ENCODE data around the gene CHCHD6. TPM values are rescaled to one million over a fixed set of nuclear protein-coding genes. Genes with fewer than 3 reads are reported as not detected.

CHCHD6 gene
- polyA plus RNA-seq, 4 donors: 2.2 to 15.0 (median 7.4) TPM

DNA sequence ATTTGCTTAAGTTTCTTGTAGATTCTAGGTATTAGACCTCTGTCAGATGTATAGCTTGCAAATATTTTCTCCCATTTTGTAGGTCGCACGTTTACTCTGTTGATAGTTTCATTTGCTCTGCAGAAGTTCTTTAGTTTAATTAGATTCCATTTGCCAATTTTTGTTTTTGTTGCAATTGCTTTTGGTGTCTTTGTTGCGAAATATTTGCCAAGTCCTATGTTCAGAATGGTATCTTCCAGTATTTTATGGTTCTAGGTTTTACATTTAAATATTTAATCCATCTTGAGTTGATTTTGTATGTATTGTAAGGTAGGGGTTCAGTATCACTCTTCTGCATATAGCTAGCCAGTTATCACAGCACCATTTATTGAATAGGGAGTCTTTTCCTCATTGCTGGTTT lies 64.9 kb downstream of the CHCHD6 start:
- 91 to 95% (median 92%) methylated on average over 3 of the region's 3 CpGs for WGBS, 3 donors
- H3K9me3 ChIP-seq (ENCODE audit: control insufficient read depth in 2 of 2, insufficient read depth in 1 of 2, low read depth in 1 of 2, low read length in 1 of 2): no peaks in the 10 kb centered on the region
- no peaks in the 10 kb centered on the region for H3K4me1 ChIP-seq (ENCODE audit: control insufficient read depth in 3 of 3, insufficient read depth in 2 of 3, low read depth in 1 of 3, low read length in 2 of 3)
- H3K27ac ChIP-seq (ENCODE audit: low read depth in 1 of 3, low read length in 2 of 3): no peak overlapping the region
- H3K4me3 ChIP-seq (ENCODE audit: low read depth in 1 of 3, low read length in 3 of 3): no peak overlapping the region
- no peaks in the 10 kb centered on the region for H3K27me3 ChIP-seq (ENCODE audit: control insufficient read depth in 3 of 3, insufficient read depth in 3 of 3, low read length in 3 of 3)
- H3K36me3 ChIP-seq (ENCODE audit: control insufficient read depth in 3 of 3, insufficient read depth in 2 of 3, low read depth in 1 of 3, low read length in 3 of 3): peaks cover 0 to 4% (median 0%) of the 10 kb centered on the region in 3 donors
- DNase-seq: no peak
- FAIRE-seq: no peak

DNA sequence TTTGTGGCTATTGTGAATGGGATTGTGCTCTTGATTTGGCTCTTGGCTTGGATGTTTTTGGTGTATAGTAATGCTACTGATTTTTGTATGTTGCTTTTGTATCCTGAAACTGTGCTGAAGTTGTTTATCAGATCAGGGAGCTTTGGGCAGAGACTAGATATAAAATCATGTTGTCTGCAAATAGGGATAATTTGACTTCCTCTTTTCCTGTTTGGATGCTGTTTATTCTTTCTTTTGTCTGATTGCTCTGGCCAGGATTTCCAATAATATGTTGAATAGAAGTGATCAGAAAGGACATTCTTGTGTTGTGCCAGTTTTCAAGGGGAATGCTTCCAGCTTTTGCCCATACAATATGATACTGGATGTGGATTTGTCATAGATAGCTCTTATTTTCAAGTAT lies 66.1 kb downstream of the CHCHD6 start:
- FAIRE-seq (no peak), DNase-seq (no peak)
- H3K27me3 ChIP-seq (ENCODE audit: control insufficient read depth in 3 of 3, insufficient read depth in 3 of 3, low read length in 3 of 3): no peaks in the 10 kb centered on the region
- H3K4me1 ChIP-seq (ENCODE audit: control insufficient read depth in 3 of 3, insufficient read depth in 2 of 3, low read depth in 1 of 3, low read length in 2 of 3): no peaks in the 10 kb centered on the region
- no peak overlapping the region for H3K4me3 ChIP-seq (ENCODE audit: low read depth in 1 of 3, low read length in 3 of 3)
- no peaks in the 10 kb centered on the region for H3K9me3 ChIP-seq (ENCODE audit: control insufficient read depth in 2 of 2, insufficient read depth in 1 of 2, low read depth in 1 of 2, low read length in 1 of 2)
- peaks cover 0 to 4% (median 0%) of the 10 kb centered on the region in 3 donors for H3K36me3 ChIP-seq (ENCODE audit: control insufficient read depth in 3 of 3, insufficient read depth in 2 of 3, low read depth in 1 of 3, low read length in 3 of 3)
- H3K27ac ChIP-seq (ENCODE audit: low read depth in 1 of 3, low read length in 2 of 3): no peak overlapping the region

DNA sequence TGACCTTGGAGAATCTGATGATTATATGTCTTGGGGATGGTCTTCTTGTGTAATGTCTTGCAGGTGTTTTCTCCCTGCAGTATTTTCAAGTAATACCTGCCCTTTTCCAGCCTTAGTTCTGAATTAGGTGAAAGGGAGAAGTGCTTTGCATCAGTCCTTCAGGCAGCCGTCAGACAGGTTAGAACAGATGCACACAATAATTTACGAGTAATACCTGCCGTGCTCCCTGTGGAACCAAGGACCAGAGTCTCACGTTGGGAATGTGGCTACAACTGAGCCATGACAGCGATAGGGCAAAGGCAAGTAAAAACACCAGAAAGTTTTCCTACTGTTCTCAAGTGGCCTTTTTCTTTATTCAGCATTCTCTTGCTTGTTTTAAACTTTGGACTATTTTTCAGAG lies 69.1 kb downstream of the CHCHD6 start:
- Histone ChIP-seq H3K4me3 (ENCODE audit: low read depth in 1 of 3, low read length in 3 of 3) (no peak overlapping the region), H3K4me1 (ENCODE audit: control insufficient read depth in 3 of 3, insufficient read depth in 2 of 3, low read depth in 1 of 3, low read length in 2 of 3) (no peaks in the 10 kb centered on the region), H3K36me3 (ENCODE audit: control insufficient read depth in 3 of 3, insufficient read depth in 2 of 3, low read depth in 1 of 3, low read length in 3 of 3) (no peaks in the 10 kb centered on the region), H3K27me3 (ENCODE audit: control insufficient read depth in 3 of 3, insufficient read depth in 3 of 3, low read length in 3 of 3) (no peaks in the 10 kb centered on the region), H3K9me3 (ENCODE audit: control insufficient read depth in 2 of 2, insufficient read depth in 1 of 2, low read depth in 1 of 2, low read length in 1 of 2) (no peaks in the 10 kb centered on the region), H3K27ac (ENCODE audit: low read depth in 1 of 3, low read length in 2 of 3) (no peak overlapping the region)
- FAIRE-seq (no peak), DNase-seq (no peak)
- WGBS, 3 donors: 89 to 91% (median 90%) methylated on average over 5 of the region's 5 CpGs

DNA sequence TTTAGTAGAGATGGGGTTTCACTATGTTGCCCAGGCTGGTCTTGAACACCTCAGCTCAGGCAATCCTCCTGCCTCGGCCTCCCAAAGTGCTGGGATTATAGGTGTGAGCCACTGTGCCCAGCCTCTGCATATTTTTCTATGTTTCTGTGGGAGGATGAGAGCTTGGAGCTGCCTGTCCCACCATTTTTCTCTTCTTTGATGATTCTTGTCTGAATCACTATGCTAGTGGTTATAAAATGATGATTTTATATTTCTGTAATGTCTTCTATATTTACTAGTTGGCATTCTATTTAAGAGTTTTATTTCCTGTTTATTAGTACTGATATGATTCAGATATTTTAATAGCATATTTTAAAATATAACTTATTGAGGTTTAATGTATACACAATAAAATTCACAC lies 69.7 kb downstream of the CHCHD6 start:
- no peak overlapping the region for H3K27ac ChIP-seq (ENCODE audit: low read depth in 1 of 3, low read length in 2 of 3)
- FAIRE-seq (no peak), DNase-seq (no peak)
- H3K36me3 ChIP-seq (ENCODE audit: control insufficient read depth in 3 of 3, insufficient read depth in 2 of 3, low read depth in 1 of 3, low read length in 3 of 3): no peaks in the 10 kb centered on the region
- H3K27me3 ChIP-seq (ENCODE audit: control insufficient read depth in 3 of 3, insufficient read depth in 3 of 3, low read length in 3 of 3): no peaks in the 10 kb centered on the region
- H3K9me3 ChIP-seq (ENCODE audit: control insufficient read depth in 2 of 2, insufficient read depth in 1 of 2, low read depth in 1 of 2, low read length in 1 of 2): no peaks in the 10 kb centered on the region
- 84 to 93% (median 86%) methylated on average over 1 of the region's 1 CpG for WGBS, 3 donors
- no peaks in the 10 kb centered on the region for H3K4me1 ChIP-seq (ENCODE audit: control insufficient read depth in 3 of 3, insufficient read depth in 2 of 3, low read depth in 1 of 3, low read length in 2 of 3)
- H3K4me3 ChIP-seq (ENCODE audit: low read depth in 1 of 3, low read length in 3 of 3): no peak overlapping the region

DNA sequence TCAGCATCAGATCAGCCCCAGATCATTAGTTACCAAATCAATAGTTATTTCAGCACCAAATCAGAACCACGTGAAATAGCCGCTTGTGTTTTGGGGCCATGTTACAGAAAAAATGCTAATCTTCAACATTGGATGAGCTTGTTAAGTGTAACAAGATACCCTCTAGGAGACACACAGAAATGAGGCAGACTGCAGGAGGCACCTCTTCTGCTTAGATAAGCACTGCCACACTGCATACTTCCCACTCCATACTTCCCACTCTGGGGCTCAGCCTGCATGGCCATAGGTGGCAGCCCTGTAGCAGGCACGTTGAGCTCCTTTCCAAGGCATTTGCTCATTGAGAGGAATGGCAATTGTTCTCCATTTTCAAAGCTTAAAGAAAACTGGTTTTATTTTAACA lies 73.3 kb downstream of the CHCHD6 start:
- Histone ChIP-seq H3K4me3 (ENCODE audit: low read depth in 1 of 3, low read length in 3 of 3) (no peak overlapping the region), H3K27me3 (ENCODE audit: control insufficient read depth in 3 of 3, insufficient read depth in 3 of 3, low read length in 3 of 3) (no peaks in the 10 kb centered on the region), H3K4me1 (ENCODE audit: control insufficient read depth in 3 of 3, insufficient read depth in 2 of 3, low read depth in 1 of 3, low read length in 2 of 3) (peaks cover 0 to under 1% (median 0%) of the 10 kb centered on the region in 3 donors), H3K27ac (ENCODE audit: low read depth in 1 of 3, low read length in 2 of 3) (no peak overlapping the region), H3K36me3 (ENCODE audit: control insufficient read depth in 3 of 3, insufficient read depth in 2 of 3, low read depth in 1 of 3, low read length in 3 of 3) (no peaks in the 10 kb centered on the region), H3K9me3 (ENCODE audit: control insufficient read depth in 2 of 2, insufficient read depth in 1 of 2, low read depth in 1 of 2, low read length in 1 of 2) (no peaks in the 10 kb centered on the region)
- FAIRE-seq: no peak
- DNase-seq: no peak
- WGBS, 3 donors: 84 to 95% (median 88%) methylated on average over 3 of the region's 3 CpGs

DNA sequence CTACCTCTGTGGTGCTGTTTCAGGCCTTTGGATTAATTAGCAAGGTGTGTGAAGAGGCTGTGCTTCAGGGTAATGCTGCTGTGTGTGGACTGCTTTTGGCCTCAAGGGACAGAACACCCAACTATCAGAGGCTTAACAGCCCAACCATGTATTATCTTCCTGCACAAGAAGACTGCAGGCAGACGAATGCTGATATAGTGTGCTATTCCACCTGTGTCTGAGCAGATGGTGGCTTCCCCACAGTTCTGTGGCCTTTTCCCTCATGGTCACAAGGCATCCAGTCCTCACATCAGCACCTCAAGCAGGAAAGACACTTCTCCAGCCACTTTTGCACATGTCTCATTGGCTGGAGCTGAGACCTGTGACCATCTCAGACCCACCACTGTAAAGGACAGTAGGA lies 76.6 kb downstream of the CHCHD6 start:
- Histone ChIP-seq H3K4me3 (ENCODE audit: low read depth in 1 of 3, low read length in 3 of 3) (no peak overlapping the region), H3K36me3 (ENCODE audit: control insufficient read depth in 3 of 3, insufficient read depth in 2 of 3, low read depth in 1 of 3, low read length in 3 of 3) (no peaks in the 10 kb centered on the region), H3K9me3 (ENCODE audit: control insufficient read depth in 2 of 2, insufficient read depth in 1 of 2, low read depth in 1 of 2, low read length in 1 of 2) (no peaks in the 10 kb centered on the region), H3K27ac (ENCODE audit: low read depth in 1 of 3, low read length in 2 of 3) (no peak overlapping the region), H3K27me3 (ENCODE audit: control insufficient read depth in 3 of 3, insufficient read depth in 3 of 3, low read length in 3 of 3) (no peaks in the 10 kb centered on the region), H3K4me1 (ENCODE audit: control insufficient read depth in 3 of 3, insufficient read depth in 2 of 3, low read depth in 1 of 3, low read length in 2 of 3) (peaks cover 0 to 3% (median 0%) of the 10 kb centered on the region in 3 donors)
- 79 to 83% (median 82%) methylated on average over 1 of the region's 1 CpG for WGBS, 3 donors
- DNase-seq: no peak
- no peak for FAIRE-seq

DNA sequence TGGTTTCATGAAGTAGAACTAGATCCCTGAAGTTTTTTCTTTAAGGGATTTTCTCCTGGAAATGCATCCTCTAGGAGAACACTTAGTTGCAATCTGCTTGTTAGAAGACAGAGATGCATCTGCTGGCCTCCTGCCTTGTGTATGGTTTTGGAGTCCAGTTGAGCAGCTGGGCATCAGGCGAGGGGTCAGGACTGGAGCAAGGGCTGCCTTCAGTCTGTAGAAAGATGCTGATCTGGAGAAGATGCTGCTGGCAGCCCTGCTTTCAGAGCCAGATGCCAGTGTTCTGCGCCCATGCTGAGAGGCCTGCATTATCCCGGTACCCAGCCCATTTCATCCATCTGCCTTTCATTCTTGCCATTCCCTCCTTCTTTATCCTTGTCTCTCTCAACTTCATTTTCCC lies 77.4 kb downstream of the CHCHD6 start:
- no peak overlapping the region for H3K4me3 ChIP-seq (ENCODE audit: low read depth in 1 of 3, low read length in 3 of 3)
- FAIRE-seq (no peak), DNase-seq (no peak)
- H3K27me3 ChIP-seq (ENCODE audit: control insufficient read depth in 3 of 3, insufficient read depth in 3 of 3, low read length in 3 of 3): no peaks in the 10 kb centered on the region
- no peaks in the 10 kb centered on the region for H3K9me3 ChIP-seq (ENCODE audit: control insufficient read depth in 2 of 2, insufficient read depth in 1 of 2, low read depth in 1 of 2, low read length in 1 of 2)
- H3K36me3 ChIP-seq (ENCODE audit: control insufficient read depth in 3 of 3, insufficient read depth in 2 of 3, low read depth in 1 of 3, low read length in 3 of 3): no peaks in the 10 kb centered on the region
- peaks cover 0 to 3% (median 0%) of the 10 kb centered on the region in 3 donors for H3K4me1 ChIP-seq (ENCODE audit: control insufficient read depth in 3 of 3, insufficient read depth in 2 of 3, low read depth in 1 of 3, low read length in 2 of 3)
- no peak overlapping the region for H3K27ac ChIP-seq (ENCODE audit: low read depth in 1 of 3, low read length in 2 of 3)
- WGBS, 3 donors: 89 to 98% (median 97%) methylated on average over 3 of the region's 3 CpGs

DNA sequence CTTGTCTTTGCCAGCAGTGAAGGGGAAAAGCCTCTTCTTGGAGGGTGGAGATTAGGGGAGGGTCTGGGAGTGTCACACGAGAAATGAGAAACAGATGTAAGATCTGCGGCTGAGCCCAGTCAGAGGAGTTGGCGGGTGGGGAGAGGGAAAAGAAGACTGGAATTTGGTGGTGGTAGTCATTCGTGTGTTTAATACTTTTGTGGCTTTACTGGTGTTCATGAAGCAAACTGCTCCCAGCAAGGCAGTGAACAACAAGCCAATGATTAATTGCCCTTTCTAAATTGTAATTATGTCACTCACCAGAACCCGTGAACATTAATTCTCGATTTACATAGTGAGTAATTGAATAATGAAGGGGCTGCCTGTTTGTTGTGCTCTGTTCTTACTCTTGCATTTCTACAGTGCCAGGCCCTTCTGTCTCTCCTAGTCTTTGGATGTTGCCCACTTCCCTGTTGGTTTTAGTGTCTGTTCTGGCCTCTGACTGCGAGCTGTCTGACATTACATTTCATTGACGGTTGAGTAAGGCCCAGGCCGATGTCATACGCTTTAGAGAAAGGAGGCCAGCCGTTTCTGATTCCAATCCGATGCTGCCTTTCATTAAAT lies 78.0 kb downstream of the CHCHD6 start:
- Histone ChIP-seq H3K36me3 (ENCODE audit: control insufficient read depth in 3 of 3, insufficient read depth in 2 of 3, low read depth in 1 of 3, low read length in 3 of 3) (no peaks in the 10 kb centered on the region), H3K9me3 (ENCODE audit: control insufficient read depth in 2 of 2, insufficient read depth in 1 of 2, low read depth in 1 of 2, low read length in 1 of 2) (no peaks in the 10 kb centered on the region), H3K27ac (ENCODE audit: low read depth in 1 of 3, low read length in 2 of 3) (no peak overlapping the region), H3K27me3 (ENCODE audit: control insufficient read depth in 3 of 3, insufficient read depth in 3 of 3, low read length in 3 of 3) (no peaks in the 10 kb centered on the region), H3K4me3 (ENCODE audit: low read depth in 1 of 3, low read length in 3 of 3) (no peak overlapping the region), H3K4me1 (ENCODE audit: control insufficient read depth in 3 of 3, insufficient read depth in 2 of 3, low read depth in 1 of 3, low read length in 2 of 3) (peaks cover 0 to 3% (median 0%) of the 10 kb centered on the region in 3 donors)
- DNase-seq (peak in 1 of 2 donors; percentile 4), FAIRE-seq (no peak)
- 79 to 93% (median 88%) methylated on average over 12 of the region's 12 CpGs for WGBS, 3 donors

DNA sequence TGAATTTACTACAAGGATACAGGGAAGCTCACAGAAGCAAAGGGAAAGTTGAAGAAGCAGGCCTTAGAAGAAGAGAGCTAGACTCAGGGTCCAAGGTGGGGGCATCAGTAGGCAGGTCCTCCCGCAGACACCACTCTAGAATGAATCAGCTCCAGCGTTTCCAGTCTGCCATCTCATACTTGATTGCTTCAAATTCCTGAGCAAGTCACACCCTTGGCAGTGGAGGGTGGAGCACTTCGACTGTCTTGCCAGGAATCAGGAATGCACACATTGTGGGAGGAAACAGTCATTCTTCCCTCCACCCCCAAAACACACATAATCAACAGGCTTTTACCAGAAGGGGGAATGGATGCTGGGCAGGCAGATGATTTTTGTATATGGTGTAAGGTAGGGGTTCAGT lies 78.5 kb downstream of the CHCHD6 start:
- WGBS, 3 donors: 36 to 58% (median 52%) methylated on average over 3 of the region's 3 CpGs
- Histone ChIP-seq H3K27ac (ENCODE audit: low read depth in 1 of 3, low read length in 2 of 3) (no peak overlapping the region), H3K9me3 (ENCODE audit: control insufficient read depth in 2 of 2, insufficient read depth in 1 of 2, low read depth in 1 of 2, low read length in 1 of 2) (no peaks in the 10 kb centered on the region), H3K36me3 (ENCODE audit: control insufficient read depth in 3 of 3, insufficient read depth in 2 of 3, low read depth in 1 of 3, low read length in 3 of 3) (no peaks in the 10 kb centered on the region), H3K4me3 (ENCODE audit: low read depth in 1 of 3, low read length in 3 of 3) (no peak overlapping the region), H3K27me3 (ENCODE audit: control insufficient read depth in 3 of 3, insufficient read depth in 3 of 3, low read length in 3 of 3) (no peaks in the 10 kb centered on the region), H3K4me1 (ENCODE audit: control insufficient read depth in 3 of 3, insufficient read depth in 2 of 3, low read depth in 1 of 3, low read length in 2 of 3) (peaks cover 0 to 3% (median 0%) of the 10 kb centered on the region in 3 donors)
- DNase-seq (peak; percentile 35 to 47), FAIRE-seq (no peak)
